DOHH2 (cell line): ENCODE data around the gene RAMP2.

Experiments used
- H3F3A ChIP-seq: fragments of 200-600 bp; sonication (generic), shearing (Covaris generic); 2 replicates; pipeline ENCODE4 v1.6.0; 2016; ENCODE audit warnings: antibody characterized with exemption, mild to moderate bottlenecking; ENCODE audit not compliant: control insufficient read depth, insufficient read depth
- H3K27ac ChIP-seq: fragments of 200-600 bp; sonication (generic); 2 replicates; pipeline ENCODE4 v1.5.1; 2014; ENCODE audit warnings: low read depth, mild to moderate bottlenecking, low read length, moderate library complexity
- H3K27me3 ChIP-seq: fragments of 200-600 bp; sonication (generic); 2 replicates; pipeline ENCODE4 v1.6.1; 2014; ENCODE audit warnings: mild to moderate bottlenecking, low read length, mixed read lengths; ENCODE audit not compliant: control insufficient read depth
- H3K36me3 ChIP-seq: fragments of 200-600 bp; sonication (generic); 2 replicates; pipeline ENCODE4 v1.6.1; 2014; ENCODE audit warnings: mild to moderate bottlenecking, low read length, moderate library complexity, mixed read lengths; ENCODE audit not compliant: control insufficient read depth
- H3K4me1 ChIP-seq: fragments of 200-600 bp; sonication (generic); 2 replicates; pipeline ENCODE4 v1.6.1; 2014; ENCODE audit warnings: mild to moderate bottlenecking, low read length, mixed read lengths; ENCODE audit not compliant: control insufficient read depth
- H3K4me2 ChIP-seq: fragments of 200-600 bp; sonication (generic); 2 replicates; pipeline ENCODE4 v1.6.0; 2014; ENCODE audit warnings: mild to moderate bottlenecking, low read length, moderate library complexity
- H3K4me3 ChIP-seq: fragments of 200-600 bp; sonication (generic); 2 replicates; pipeline ENCODE4 v1.5.1; 2014; ENCODE audit warnings: mild to moderate bottlenecking, low read length, mixed read lengths
- H3K79me2 ChIP-seq: fragments of 200-600 bp; sonication (generic); 2 replicates; pipeline ENCODE4 v1.6.1; 2014; ENCODE audit warnings: mild to moderate bottlenecking, low read length, mixed read lengths; ENCODE audit not compliant: control insufficient read depth
- H3K9me2 ChIP-seq: fragments of 200-600 bp; sonication (generic); replicated peaks from 2 replicates; pipeline ENCODE4 v1.6.1; 2014; ENCODE audit warnings: mild to moderate bottlenecking, low read length, mixed read lengths; ENCODE audit not compliant: control insufficient read depth
- H3K9me3 ChIP-seq: fragments of 200-600 bp; sonication (generic); 2 replicates; pipeline ENCODE4 v1.6.1; 2014; ENCODE audit warnings: antibody characterized with exemption, low read length, mixed read lengths; ENCODE audit not compliant: control insufficient read depth, insufficient read depth
- H4K20me1 ChIP-seq: fragments of 200-600 bp; sonication (generic); 2 replicates; pipeline ENCODE4 v1.6.0; 2014; ENCODE audit warnings: low read depth, mild to moderate bottlenecking, antibody characterized with exemption, low read length, moderate library complexity; ENCODE audit not compliant: control insufficient read depth, insufficient read depth
- CTCF ChIP-seq: fragments of 200-600 bp; sonication (generic); IDR thresholded peaks from one replicate; pipeline ENCODE4 v1.5.1; 2014; ENCODE audit warnings: antibody characterized with exemption, mild to moderate bottlenecking, low read depth, low read length; ENCODE audit not compliant: poor library complexity, severe bottlenecking
- EZH2phosphoT487 ChIP-seq: fragments of 200-600 bp; sonication (generic); IDR thresholded peaks from 2 replicates; pipeline ENCODE4 v1.6.1; 2017; ENCODE audit warnings: borderline replicate concordance, mild to moderate bottlenecking, antibody characterized with exemption, low read length, moderate library complexity, mixed read lengths

The RAMP2 gene

DNA sequence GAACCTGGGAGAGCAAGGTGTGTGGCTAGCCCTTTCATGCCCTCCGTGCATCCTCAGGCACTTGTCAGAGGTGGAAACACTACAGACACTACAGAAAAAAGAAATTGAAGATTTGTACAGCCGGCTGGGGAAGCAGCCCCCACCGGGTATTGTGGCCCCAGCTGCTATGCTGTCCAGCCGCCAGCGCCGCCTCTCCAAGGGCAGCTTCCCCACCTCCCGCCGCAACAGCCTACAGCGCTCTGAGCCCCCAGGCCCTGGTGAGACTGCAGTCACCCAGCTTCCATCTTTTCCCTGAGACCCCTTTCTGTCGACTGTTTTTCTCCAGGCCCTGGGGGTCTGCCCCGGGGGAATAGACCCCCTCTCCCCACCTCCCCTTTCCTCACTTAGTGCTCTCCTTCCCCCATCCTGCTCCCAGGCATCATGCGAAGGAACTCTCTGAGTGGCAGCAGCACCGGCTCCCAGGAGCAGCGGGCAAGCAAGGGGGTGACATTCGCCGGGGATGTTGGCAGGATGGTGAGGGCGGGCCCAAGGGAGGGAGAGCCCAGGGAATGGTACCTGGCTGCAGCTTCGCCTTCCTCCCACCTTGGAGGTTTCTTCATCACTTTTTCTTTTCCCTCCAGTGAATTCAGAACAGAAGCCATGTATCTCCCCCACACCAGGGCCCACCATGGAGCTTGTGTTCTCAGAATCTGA lies 35.2 kb downstream of the RAMP2 start:
- TF ChIP-seq EZH2phosphoT487, result no peak
- TF ChIP-seq CTCF, result no peak
- Histone ChIP-seq H4K20me1 (no peaks in the 10 kb centered on the region), H3K36me3 (no peaks in the 10 kb centered on the region), H3F3A (no peaks in the 10 kb centered on the region), H3K9me2 (no peaks in the 10 kb centered on the region), H3K27me3 (peaks cover 6% of the 10 kb centered on the region), H3K4me2 (no peak overlapping the region), H3K4me1 (peaks cover 13% of the 10 kb centered on the region), H3K4me3 (no peak overlapping the region), H3K79me2 (peaks cover 6% of the 10 kb centered on the region), H3K9me3 (no peaks in the 10 kb centered on the region), H3K27ac (no peak overlapping the region)

DNA sequence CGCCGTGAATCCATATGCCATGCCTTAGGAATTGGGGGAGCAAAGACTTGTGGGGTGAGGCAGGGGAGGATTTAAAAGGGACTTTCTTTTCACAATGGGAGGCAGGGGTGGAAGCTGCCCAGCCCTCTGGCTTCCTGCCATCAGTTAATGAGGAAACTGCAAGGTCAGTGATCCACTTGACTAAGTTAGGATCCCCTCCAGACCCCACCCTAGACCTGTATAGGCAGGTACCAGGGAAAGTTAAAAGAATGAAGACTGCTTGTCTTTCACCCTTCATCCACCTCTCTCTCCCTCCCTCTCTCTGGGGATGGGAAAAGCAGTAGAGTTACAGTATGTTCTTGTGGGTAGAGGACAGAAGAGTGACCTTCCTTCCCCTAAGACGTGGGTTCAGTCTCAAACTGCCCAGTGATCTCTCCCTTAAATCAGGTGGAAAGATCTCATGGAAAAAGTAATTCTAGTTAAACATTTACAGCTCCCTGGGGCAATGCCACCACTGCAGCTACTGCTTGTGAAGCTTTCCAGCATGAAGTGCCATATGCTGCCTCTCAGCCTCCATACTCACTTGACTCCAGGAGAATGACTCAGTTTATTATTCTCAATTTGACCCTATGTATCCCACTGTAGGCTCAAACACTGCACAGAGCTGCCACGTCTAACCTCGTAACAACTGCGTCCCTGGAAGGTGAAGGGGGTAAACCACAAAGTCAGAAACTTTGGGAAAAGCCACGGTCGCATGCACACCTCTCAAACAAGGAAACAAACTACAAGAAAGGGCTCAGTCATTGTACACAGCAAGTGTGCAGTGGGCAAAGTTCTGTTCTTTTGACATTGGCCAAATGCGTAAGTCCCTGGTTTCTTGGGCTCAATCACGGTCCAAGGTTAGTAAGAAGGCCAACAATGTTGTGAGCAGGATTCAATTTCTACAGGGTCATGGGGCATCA lies 36.3 kb downstream of the RAMP2 start:
- Histone ChIP-seq H4K20me1 (no peaks in the 10 kb centered on the region), H3F3A (no peaks in the 10 kb centered on the region), H3K9me2 (no peaks in the 10 kb centered on the region), H3K27me3 (peaks cover 6% of the 10 kb centered on the region), H3K4me3 (peak overlapping the region; percentile 86), H3K79me2 (peaks cover 6% of the 10 kb centered on the region), H3K27ac (no peak overlapping the region), H3K9me3 (no peaks in the 10 kb centered on the region), H3K36me3 (no peaks in the 10 kb centered on the region), H3K4me1 (peaks cover 13% of the 10 kb centered on the region), H3K4me2 (peak overlapping the region; percentile 81)
- TF ChIP-seq EZH2phosphoT487, result no peak

DNA sequence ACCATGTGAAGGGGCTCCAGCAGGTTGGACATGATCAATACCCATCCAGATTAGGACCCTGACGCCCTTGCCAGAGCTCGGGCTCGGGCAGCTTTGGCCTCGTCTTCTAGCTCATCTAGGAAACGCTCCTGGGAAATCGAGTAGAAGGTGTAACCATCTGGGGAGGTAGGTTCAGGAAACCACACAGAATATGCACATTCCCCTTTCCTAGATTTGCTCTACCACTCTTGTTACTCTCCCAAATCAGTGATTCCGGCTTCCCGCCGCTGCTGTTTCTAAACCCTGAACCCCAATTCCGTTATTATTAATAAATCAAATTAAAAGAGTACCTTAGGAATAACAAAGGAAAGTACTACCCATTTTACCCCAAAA lies 37.0 kb downstream of the RAMP2 start:
- Histone ChIP-seq H3K9me2 (no peaks in the 10 kb centered on the region), H3K4me2 (peak overlapping the region; percentile 81), H3K36me3 (no peaks in the 10 kb centered on the region), H4K20me1 (no peaks in the 10 kb centered on the region), H3K79me2 (peaks cover 6% of the 10 kb centered on the region), H3K4me1 (peaks cover 13% of the 10 kb centered on the region), H3K27ac (no peak overlapping the region), H3F3A (no peaks in the 10 kb centered on the region), H3K9me3 (no peaks in the 10 kb centered on the region), H3K27me3 (peaks cover 12% of the 10 kb centered on the region), H3K4me3 (peak overlapping the region; percentile 86)
- TF ChIP-seq EZH2phosphoT487 (no peak), CTCF (no peak)
